Keratinocyte (primary cell): Measurements from ENCODE around the gene EXOC4. TPM values are rescaled to one million over a fixed set of nuclear protein-coding genes. Genes with fewer than 3 reads are reported as not detected.

ENCODE experiments used
- DNase-seq: peaks from one replicate; pipeline ENCODE4 v3.0.0-alpha.2; 2011; ENCODE audit warnings: low read depth, missing footprints, low spot score
- FAIRE-seq: peaks from 2 replicates; lab custom pipeline; 2011; peaks lifted over from hg19 to GRCh38; lab: Jason Lieb, UNC
- H2AFZ ChIP-seq: 2 replicates; pipeline ENCODE4 v1.6.0; 2012; ENCODE audit warnings: low read length, control low read depth, inconsistent platforms; ENCODE audit not compliant: control insufficient read depth
- H3K27ac ChIP-seq: 2 replicates; pipeline ENCODE4 v1.5.1; 2011; ENCODE audit warnings: low read length; ENCODE audit not compliant: control insufficient read depth, insufficient read depth
- H3K27me3 ChIP-seq: 3 replicates; pipeline ENCODE4 v1.6.0; 2011; ENCODE audit warnings: low read length; ENCODE audit not compliant: control insufficient read depth, insufficient read depth; ENCODE audit errors: extremely low read depth
- H3K36me3 ChIP-seq, 2 experiments: 2 replicates in 1 of 2; 3 replicates in 1 of 2; pipeline ENCODE4 v1.5.1; 2011; ENCODE audit warnings: low read length in 2 of 2, mild to moderate bottlenecking in 1 of 2; ENCODE audit not compliant: control insufficient read depth in 2 of 2, insufficient read depth in 2 of 2; ENCODE audit errors: extremely low read depth in 1 of 2
- H3K4me1 ChIP-seq: 3 replicates; pipeline ENCODE4 v1.5.1; 2011; ENCODE audit warnings: low read length; ENCODE audit not compliant: control insufficient read depth, insufficient read depth; ENCODE audit errors: extremely low read depth
- H3K4me2 ChIP-seq: 3 replicates; pipeline ENCODE4 v1.6.0; 2011; ENCODE audit warnings: low read depth, low read length; ENCODE audit not compliant: control insufficient read depth, insufficient read depth; ENCODE audit errors: extremely low read depth
- H3K4me3 ChIP-seq, 3 experiments: fragments of 200-600 bp in 1 of 3; sonication (generic) in 1 of 3; 2 replicates in 2 of 3; 3 replicates in 1 of 3; pipeline ENCODE4 v1.5.1; 2011 to 2016; ENCODE audit warnings: low read length in 3 of 3, mild to moderate bottlenecking in 3 of 3, control low read depth in 2 of 3, inconsistent platforms in 1 of 3, low read depth in 1 of 3, mixed read lengths in 1 of 3, mixed run types in 1 of 3, moderate library complexity in 1 of 3; ENCODE audit not compliant: control insufficient read depth in 2 of 3, insufficient read depth in 2 of 3; ENCODE audit errors: extremely low read depth in 1 of 3
- H3K79me2 ChIP-seq: 2 replicates; pipeline ENCODE4 v1.6.0; 2012; ENCODE audit warnings: low read length; ENCODE audit not compliant: control insufficient read depth, insufficient read depth
- H3K9ac ChIP-seq: 3 replicates; pipeline ENCODE4 v1.6.0; 2011; ENCODE audit warnings: low read length; ENCODE audit not compliant: control insufficient read depth, insufficient read depth; ENCODE audit errors: extremely low read depth
- H3K9me1 ChIP-seq: 3 replicates; pipeline ENCODE4 v1.6.0; 2011; ENCODE audit warnings: low read length; ENCODE audit not compliant: control insufficient read depth, insufficient read depth; ENCODE audit errors: extremely low read depth
- H3K9me3 ChIP-seq: 2 replicates; pipeline ENCODE4 v1.5.1; 2012; ENCODE audit warnings: low read depth, low read length; ENCODE audit not compliant: control insufficient read depth
- H4K20me1 ChIP-seq: 3 replicates; pipeline ENCODE4 v1.6.0; 2011; ENCODE audit warnings: low read length; ENCODE audit not compliant: control insufficient read depth, insufficient read depth; ENCODE audit errors: extremely low read depth
- CTCF ChIP-seq, 3 experiments: IDR thresholded peaks in 1 of 3; conservative IDR thresholded peaks in 1 of 3; optimal IDR thresholded peaks in 1 of 3; 2 replicates in 2 of 3; 3 replicates in 1 of 3; pipeline versions ENCODE3 to v1.5.1; 2011; ENCODE audit warnings: low read length in 3 of 3, mild to moderate bottlenecking in 3 of 3, moderate library complexity in 2 of 3, control low read depth in 1 of 3, inconsistent platforms in 1 of 3; ENCODE audit not compliant: insufficient read depth in 2 of 3; ENCODE audit errors: extremely low read depth in 1 of 3
- EZH2 ChIP-seq: IDR thresholded peaks from one replicate; pipeline ENCODE4 v1.6.1; 2012; ENCODE audit warnings: inconsistent platforms, mild to moderate bottlenecking, low read length, moderate library complexity
- dilution Hi-C: fragments of 300-500 bp; cut with MboI; formaldehyde crosslinking; loops from one replicate; pipeline ENCODE4 v1.7.0; 2020; ENCODE audit warnings: low sequenced_read_pairs; ENCODE audit not compliant: extremely low pct_ligation_motif_present
- polyA plus RNA-seq, 5 experiments: library from polyadenylated mRNA; depleted of rRNA in 3 of 5; stranded (reverse) in 3 of 5; stranded (forward) in 1 of 5; unstranded in 1 of 5; fragments of >200 nt; gene quantifications; 1 replicate in 1 of 5; 2 replicates in 3 of 5; 3 replicates in 1 of 5; pipeline versions ENCODE4 v1.2.1 to v1.2.3, GENCODE V29; 2011 to 2012; ENCODE audit warnings: missing spikeins in 2 of 5, low read depth in 1 of 5, low replicate concordance in 1 of 5

Gene EXOC4
- polyA plus RNA-seq, 1 donor (not counting 4 experiments of a cell fraction or from before 2014, with no cell fraction given): 52.6 TPM

DNA sequence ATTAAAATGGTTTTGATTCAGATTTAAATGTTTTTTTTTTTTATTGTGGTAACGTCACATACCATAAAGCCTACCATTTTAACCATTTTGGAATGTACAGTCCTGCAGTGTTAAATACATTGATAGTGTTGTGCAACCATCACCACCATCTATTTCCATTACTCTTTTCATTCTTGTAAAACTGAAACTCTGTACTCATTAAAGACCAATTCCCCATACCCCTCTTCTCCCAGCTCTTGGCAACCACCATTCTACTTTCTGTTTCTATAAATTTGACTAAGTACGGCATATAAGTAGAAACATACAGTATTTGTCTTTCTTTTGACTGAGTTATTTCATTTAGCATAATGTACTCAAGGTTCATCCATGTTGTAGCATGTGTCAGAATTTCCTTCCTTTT lies 96.2 kb downstream of the EXOC4 start:
- Histone ChIP-seq H2AFZ (no peak overlapping the region), H3K27ac (no peak overlapping the region), H3K4me2 (no peak overlapping the region), H3K27me3 (no peaks in the 10 kb centered on the region), H3K4me1 (no peaks in the 10 kb centered on the region), H3K9ac (no peak overlapping the region), H3K9me3 (no peaks in the 10 kb centered on the region), H3K4me3 (no peak overlapping the region), H4K20me1 (no peaks in the 10 kb centered on the region), H3K9me1 (no peaks in the 10 kb centered on the region), H3K36me3 (no peaks in the 10 kb centered on the region), H3K79me2 (peaks cover 6% of the 10 kb centered on the region)
- dilution Hi-C loops: no loop called here
- TF ChIP-seq CTCF (optimal IDR thresholded peaks at IDR 0.05 in 1 of 3, IDR thresholded peaks at IDR 0.05 in 1 of 3, conservative IDR thresholded peaks at IDR 0.05 in 1 of 3; ENCODE audit: extremely low read depth in 1 of 3, insufficient read depth in 2 of 3, low read length in 3 of 3) (no peak), EZH2 (no peak)
- DNase-seq (no peak), FAIRE-seq (no peak)

DNA sequence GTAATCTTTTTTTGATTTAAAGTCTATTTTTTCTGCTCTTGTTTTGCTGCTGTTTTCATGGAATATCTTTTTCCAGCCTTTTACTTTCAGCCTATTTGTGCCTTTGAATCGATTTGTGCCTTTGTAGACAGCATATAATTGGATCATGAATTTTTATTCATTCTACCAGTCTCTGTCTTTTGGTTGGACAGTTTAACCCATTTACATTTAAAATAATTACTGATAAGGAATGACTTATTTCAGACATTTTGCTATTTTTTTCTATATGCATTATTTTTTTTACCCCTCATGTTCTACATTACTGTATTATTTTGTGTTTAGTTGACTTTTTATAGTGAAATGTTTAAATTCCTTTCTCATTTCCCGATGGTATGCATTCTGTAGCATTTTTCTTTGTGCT lies 99.6 kb downstream of the EXOC4 start:
- H3K9ac ChIP-seq: no peak overlapping the region
- dilution Hi-C loops: no loop called here
- no peaks in the 10 kb centered on the region for H3K9me1 ChIP-seq
- peaks cover 6% of the 10 kb centered on the region for H3K79me2 ChIP-seq
- DNase-seq: no peak
- no peak for FAIRE-seq
- TF ChIP-seq EZH2 (no peak), CTCF (optimal IDR thresholded peaks at IDR 0.05 in 1 of 3, IDR thresholded peaks at IDR 0.05 in 1 of 3, conservative IDR thresholded peaks at IDR 0.05 in 1 of 3; ENCODE audit: extremely low read depth in 1 of 3, insufficient read depth in 2 of 3, low read length in 3 of 3) (no peak)
- H4K20me1 ChIP-seq: no peaks in the 10 kb centered on the region
- H3K27me3 ChIP-seq: no peaks in the 10 kb centered on the region
- no peak overlapping the region for H3K4me2 ChIP-seq
- H3K9me3 ChIP-seq: no peaks in the 10 kb centered on the region
- no peak overlapping the region for H2AFZ ChIP-seq
- peaks cover 8% of the 10 kb centered on the region for H3K4me1 ChIP-seq
- H3K36me3 ChIP-seq: no peaks in the 10 kb centered on the region
- H3K4me3 ChIP-seq: no peak overlapping the region
- no peak overlapping the region for H3K27ac ChIP-seq
